Measurements from ENCODE around the gene PSMB4. TPM values are rescaled to one million over a fixed set of nuclear protein-coding genes. Genes with fewer than 3 reads are reported as not detected.

Gene PSMB4
- total RNA-seq, 1 donor from 2014 or later: 280 TPM

DNA sequence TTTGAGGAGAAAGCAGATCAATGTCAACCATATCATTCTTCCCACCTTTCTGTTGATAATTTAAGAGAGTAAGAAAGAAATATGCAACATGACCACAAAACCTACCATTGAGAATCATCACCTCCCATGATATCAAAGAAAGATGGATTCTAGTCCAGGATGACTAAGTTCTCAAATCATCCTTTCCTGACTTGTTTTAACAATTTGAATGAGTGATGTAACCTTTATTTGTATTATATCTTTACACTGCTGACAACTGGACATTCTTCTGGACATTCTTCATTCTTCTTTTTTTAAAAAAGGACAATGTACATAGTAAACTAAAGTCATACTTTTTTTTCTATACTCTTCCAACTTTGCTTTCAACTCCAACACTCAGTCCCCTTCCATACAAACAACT, 9.5 kb downstream of the PSMB4 start:
- Mint-ChIP-seq H3K4me1 (ENCODE audit: unreplicated experiment) (no peaks in the 10 kb centered on the region), H3K9me3 (ENCODE audit: unreplicated experiment) (no peaks in the 10 kb centered on the region), H3K36me3 (ENCODE audit: unreplicated experiment) (peaks cover 61% of the 10 kb centered on the region), H3K27ac (ENCODE audit: unreplicated experiment) (no peak overlapping the region), H3K27me3 (ENCODE audit: unreplicated experiment) (no peaks in the 10 kb centered on the region), H3K4me3 (ENCODE audit: unreplicated experiment) (no peak overlapping the region)
- TF ChIP-seq, protein P1, sequence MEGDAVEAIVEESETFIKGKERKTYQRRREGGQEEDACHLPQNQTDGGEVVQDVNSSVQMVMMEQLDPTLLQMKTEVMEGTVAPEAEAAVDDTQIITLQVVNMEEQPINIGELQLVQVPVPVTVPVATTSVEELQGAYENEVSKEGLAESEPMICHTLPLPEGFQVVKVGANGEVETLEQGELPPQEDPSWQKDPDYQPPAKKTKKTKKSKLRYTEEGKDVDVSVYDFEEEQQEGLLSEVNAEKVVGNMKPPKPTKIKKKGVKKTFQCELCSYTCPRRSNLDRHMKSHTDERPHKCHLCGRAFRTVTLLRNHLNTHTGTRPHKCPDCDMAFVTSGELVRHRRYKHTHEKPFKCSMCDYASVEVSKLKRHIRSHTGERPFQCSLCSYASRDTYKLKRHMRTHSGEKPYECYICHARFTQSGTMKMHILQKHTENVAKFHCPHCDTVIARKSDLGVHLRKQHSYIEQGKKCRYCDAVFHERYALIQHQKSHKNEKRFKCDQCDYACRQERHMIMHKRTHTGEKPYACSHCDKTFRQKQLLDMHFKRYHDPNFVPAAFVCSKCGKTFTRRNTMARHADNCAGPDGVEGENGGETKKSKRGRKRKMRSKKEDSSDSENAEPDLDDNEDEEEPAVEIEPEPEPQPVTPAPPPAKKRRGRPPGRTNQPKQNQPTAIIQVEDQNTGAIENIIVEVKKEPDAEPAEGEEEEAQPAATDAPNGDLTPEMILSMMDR (IDR thresholded peaks at IDR 0.05): no peak
- DNase-seq (ENCODE audit: extremely low spot score, unreplicated experiment): no peak

DNA sequence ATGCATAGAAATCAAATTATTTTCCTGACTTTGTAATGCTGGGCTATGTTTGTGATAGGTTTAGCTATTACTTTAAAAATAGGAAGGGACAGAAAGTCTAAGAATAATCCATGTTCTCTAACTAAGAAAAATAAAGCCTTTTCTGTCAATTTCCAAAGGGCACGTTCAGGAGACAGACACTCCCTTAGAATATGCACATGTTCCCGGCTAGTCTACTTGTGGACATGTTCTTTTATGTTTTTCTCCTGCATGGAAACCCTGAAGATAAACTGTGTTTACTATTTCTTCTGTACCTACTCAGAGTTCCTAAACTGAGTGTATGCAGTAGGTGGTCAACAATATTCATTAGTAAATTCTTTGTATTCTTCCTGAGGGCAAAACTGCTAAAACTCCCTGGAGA, 12.5 kb downstream of the PSMB4 start:
- H3K27me3 Mint-ChIP-seq (ENCODE audit: unreplicated experiment): no peaks in the 10 kb centered on the region
- H3K36me3 Mint-ChIP-seq (ENCODE audit: unreplicated experiment): peaks cover 60% of the 10 kb centered on the region
- H3K4me3 Mint-ChIP-seq (ENCODE audit: unreplicated experiment): no peak overlapping the region
- TF ChIP-seq, protein P1 (IDR thresholded peaks at IDR 0.05): no peak
- no peaks in the 10 kb centered on the region for H3K9me3 Mint-ChIP-seq (ENCODE audit: unreplicated experiment)
- no peak overlapping the region for H3K27ac Mint-ChIP-seq (ENCODE audit: unreplicated experiment)
- no peaks in the 10 kb centered on the region for H3K4me1 Mint-ChIP-seq (ENCODE audit: unreplicated experiment)
- DNase-seq (ENCODE audit: extremely low spot score, unreplicated experiment): no peak

DNA sequence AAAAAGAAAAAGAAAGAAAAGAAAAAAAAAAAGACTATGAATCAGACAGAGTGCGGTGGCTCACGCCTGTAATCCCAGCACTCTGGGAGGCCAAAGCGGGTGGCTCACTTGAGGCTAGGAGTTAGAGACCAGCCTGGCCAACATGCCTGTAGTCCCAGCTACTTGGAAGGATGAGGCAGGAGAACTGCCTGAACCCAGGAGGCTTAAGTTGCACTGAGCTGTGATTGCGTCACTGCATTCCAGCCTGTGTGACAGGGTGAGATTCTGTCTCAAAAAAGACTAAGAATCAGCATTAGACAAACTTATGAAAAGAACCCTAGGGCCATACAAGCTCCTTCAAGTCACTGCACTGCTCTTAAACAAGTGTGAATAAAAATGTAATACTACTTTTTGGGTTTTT, 16.9 kb downstream of the PSMB4 start:
- Mint-ChIP-seq H3K9me3 (ENCODE audit: unreplicated experiment) (no peaks in the 10 kb centered on the region), H3K27me3 (ENCODE audit: unreplicated experiment) (no peaks in the 10 kb centered on the region), H3K36me3 (ENCODE audit: unreplicated experiment) (peaks cover 43% of the 10 kb centered on the region), H3K4me1 (ENCODE audit: unreplicated experiment) (no peaks in the 10 kb centered on the region), H3K4me3 (ENCODE audit: unreplicated experiment) (no peak overlapping the region), H3K27ac (ENCODE audit: unreplicated experiment) (no peak overlapping the region)
- DNase-seq (ENCODE audit: extremely low spot score, unreplicated experiment): no peak
- TF ChIP-seq, protein P1 (IDR thresholded peaks at IDR 0.05): no peak

DNA sequence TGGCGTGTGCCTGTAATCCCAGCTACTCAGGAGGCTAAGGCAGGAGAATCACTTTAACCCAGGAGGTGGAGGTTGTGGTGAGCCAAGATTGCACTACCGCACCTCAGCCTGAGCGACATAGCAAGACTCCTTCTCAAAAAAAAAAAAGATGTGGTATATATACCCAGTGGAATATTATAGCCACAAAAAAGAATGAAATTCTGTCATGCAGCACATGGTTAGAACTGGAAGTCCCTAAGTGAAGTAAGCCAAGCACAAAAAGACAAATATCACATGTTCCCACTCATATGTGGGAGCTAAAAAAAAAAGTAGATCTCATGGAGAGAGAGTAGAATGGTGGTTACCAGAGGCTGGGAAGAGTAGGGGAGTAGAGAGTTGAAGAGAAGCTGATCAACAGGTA, 18.7 kb downstream of the PSMB4 start:
- Mint-ChIP-seq H3K9me3 (ENCODE audit: unreplicated experiment) (no peaks in the 10 kb centered on the region), H3K36me3 (ENCODE audit: unreplicated experiment) (peaks cover 48% of the 10 kb centered on the region), H3K27me3 (ENCODE audit: unreplicated experiment) (no peaks in the 10 kb centered on the region), H3K4me1 (ENCODE audit: unreplicated experiment) (no peaks in the 10 kb centered on the region), H3K4me3 (ENCODE audit: unreplicated experiment) (no peak overlapping the region), H3K27ac (ENCODE audit: unreplicated experiment) (no peak overlapping the region)
- DNase-seq (ENCODE audit: extremely low spot score, unreplicated experiment): no peak
- TF ChIP-seq, protein P1 (IDR thresholded peaks at IDR 0.05): no peak

DNA sequence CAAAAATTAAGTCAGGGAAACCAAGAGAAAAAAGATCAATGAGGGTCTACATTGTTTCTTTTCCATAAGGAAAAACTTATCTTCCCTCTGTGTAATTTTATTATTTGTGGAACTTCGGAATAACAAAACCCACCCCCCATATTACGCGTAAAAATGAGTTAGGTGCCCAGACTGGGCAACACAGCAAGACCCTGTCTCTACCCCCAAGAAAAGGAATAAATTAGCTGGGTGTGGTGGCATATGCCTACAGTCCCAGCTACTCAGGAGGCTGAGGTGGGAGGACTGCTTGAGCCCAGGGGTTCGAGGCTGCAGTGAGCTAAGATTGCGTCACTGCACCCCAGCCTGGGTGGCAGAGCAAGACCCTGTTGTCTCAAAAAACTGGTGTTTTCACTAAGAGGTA, 20.4 kb downstream of the PSMB4 start:
- H3K27ac Mint-ChIP-seq (ENCODE audit: unreplicated experiment): no peak overlapping the region
- no peak for DNase-seq (ENCODE audit: extremely low spot score, unreplicated experiment)
- no peak overlapping the region for H3K4me3 Mint-ChIP-seq (ENCODE audit: unreplicated experiment)
- peaks cover 54% of the 10 kb centered on the region for H3K36me3 Mint-ChIP-seq (ENCODE audit: unreplicated experiment)
- H3K27me3 Mint-ChIP-seq (ENCODE audit: unreplicated experiment): no peaks in the 10 kb centered on the region
- H3K4me1 Mint-ChIP-seq (ENCODE audit: unreplicated experiment): no peaks in the 10 kb centered on the region
- no peaks in the 10 kb centered on the region for H3K9me3 Mint-ChIP-seq (ENCODE audit: unreplicated experiment)
- TF ChIP-seq, protein P1 (IDR thresholded peaks at IDR 0.05): no peak

Measured in osteocyte (in vitro differentiated cells).